OCI-LY3 (cell line): ENCODE measurements around the gene SLC2A14.
"Not testable (repeated sequence)": the region's sequence is repeated elsewhere in the genome, so short reads cannot be mapped to it uniquely, and the experiment has no call there.

ENCODE experiments used
- EZH2phosphoT487 ChIP-seq: fragments of 200-600 bp; shearing (Covaris generic); IDR thresholded peaks from 2 replicates; pipeline ENCODE4 v1.6.1; 2018; ENCODE audit warnings: antibody characterized with exemption, mixed run types, low read depth
- TF ChIP-seq, protein P1 (sequence below): fragments of 200-600, 300-600 bp; sonication (generic); IDR thresholded peaks from 2 replicates; pipeline ENCODE4 v1.5.1; 2014; ENCODE audit warnings: antibody characterized with exemption, low read length, low read depth

DNA sequence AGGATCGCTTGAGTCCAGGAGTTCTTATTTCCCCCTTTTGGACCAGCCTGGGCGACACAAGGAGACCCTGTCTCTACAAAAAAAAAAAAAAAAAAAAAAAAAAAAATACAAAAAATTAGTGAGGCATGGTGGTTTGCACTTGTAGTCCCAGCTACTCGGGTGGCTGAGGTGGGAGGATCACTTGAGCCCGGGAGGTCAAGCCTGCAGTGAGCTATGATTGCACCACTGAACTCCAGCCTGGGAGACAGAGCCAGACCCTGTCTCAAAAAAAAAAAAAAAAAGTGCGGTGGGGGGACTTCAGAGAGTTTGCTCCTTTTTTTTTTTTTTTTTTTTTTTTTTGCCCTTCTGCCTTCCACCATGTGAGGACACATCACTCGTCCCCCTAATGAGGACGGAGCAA lies 32.9 kb downstream of the SLC2A14 start:
- TF ChIP-seq, protein P1, sequence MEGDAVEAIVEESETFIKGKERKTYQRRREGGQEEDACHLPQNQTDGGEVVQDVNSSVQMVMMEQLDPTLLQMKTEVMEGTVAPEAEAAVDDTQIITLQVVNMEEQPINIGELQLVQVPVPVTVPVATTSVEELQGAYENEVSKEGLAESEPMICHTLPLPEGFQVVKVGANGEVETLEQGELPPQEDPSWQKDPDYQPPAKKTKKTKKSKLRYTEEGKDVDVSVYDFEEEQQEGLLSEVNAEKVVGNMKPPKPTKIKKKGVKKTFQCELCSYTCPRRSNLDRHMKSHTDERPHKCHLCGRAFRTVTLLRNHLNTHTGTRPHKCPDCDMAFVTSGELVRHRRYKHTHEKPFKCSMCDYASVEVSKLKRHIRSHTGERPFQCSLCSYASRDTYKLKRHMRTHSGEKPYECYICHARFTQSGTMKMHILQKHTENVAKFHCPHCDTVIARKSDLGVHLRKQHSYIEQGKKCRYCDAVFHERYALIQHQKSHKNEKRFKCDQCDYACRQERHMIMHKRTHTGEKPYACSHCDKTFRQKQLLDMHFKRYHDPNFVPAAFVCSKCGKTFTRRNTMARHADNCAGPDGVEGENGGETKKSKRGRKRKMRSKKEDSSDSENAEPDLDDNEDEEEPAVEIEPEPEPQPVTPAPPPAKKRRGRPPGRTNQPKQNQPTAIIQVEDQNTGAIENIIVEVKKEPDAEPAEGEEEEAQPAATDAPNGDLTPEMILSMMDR = not testable (repeated sequence)
- not testable (repeated sequence) for TF ChIP-seq EZH2phosphoT487
